ENCODE data around the gene BLOC1S5. TPM values are rescaled to one million over a fixed set of nuclear protein-coding genes. Genes with fewer than 3 reads are reported as not detected.
A peak's percentile ranks its signal among the peaks of the same experiment; 100 is the strongest.
"Not testable (repeated sequence)": the region's sequence is repeated elsewhere in the genome, so short reads cannot be mapped to it uniquely, and the experiment has no call there.

The BLOC1S5 gene
- total RNA-seq, 1 experiment from 2014 or later: 9.1 TPM

- peak; percentile 82 for ATAC-seq
- no peaks in the 10 kb centered on the region for H3K9me3 ChIP-seq (ENCODE audit: low read length)
- DNase-seq: peak; percentile 60
- CTCF ChIA-PET: interaction anchor here (0.7 to 1.2 kb wide), 4 partner anchors 13 to 67 kb away, joined by 3 to 5 read pairs (median 4); no protein-coding TSS in a partner anchor
- H3K27ac ChIP-seq (ENCODE audit: low read length): no peak overlapping the region
- no peaks in the 10 kb centered on the region for H3K4me1 ChIP-seq (ENCODE audit: insufficient read depth, low read length)
- no peak overlapping the region for H3K9ac ChIP-seq (ENCODE audit: low read length)
- POLR2A ChIA-PET (ENCODE audit: unreplicated experiment): no interaction called here
- H4K20me1 ChIP-seq (ENCODE audit: low read length): no peaks in the 10 kb centered on the region
- no peak overlapping the region for H2AFZ ChIP-seq (ENCODE audit: low read length)
- H3K4me2 ChIP-seq (ENCODE audit: low read length): no peak overlapping the region
- BruUV-seq (replicated peaks): no TSS peak
- intact Hi-C loops (cut with micrococcal nuclease): loop anchor here (2.0 to 5.0 kb wide), 4 partner anchors 39 to 270 kb away; no protein-coding TSS in a partner anchor
- no peaks in the 10 kb centered on the region for H3K79me2 ChIP-seq (ENCODE audit: low read length)
- no peak for TF ChIP-seq EZH2phosphoT487 (IDR thresholded peaks at IDR 0.05; ENCODE audit: borderline replicate concordance, low read length)
- TF ChIP-seq CTCF (conservative IDR thresholded peaks at IDR 0.05; ENCODE audit: low read depth, low read length): peak; percentile 88
- no peaks in the 10 kb centered on the region for H3K36me3 ChIP-seq (ENCODE audit: low read depth, low read length)
- no peaks in the 10 kb centered on the region for H3K27me3 ChIP-seq (ENCODE audit: low read length)
- no peaks in the 10 kb centered on the region for H3K9me2 ChIP-seq (replicated peaks; ENCODE audit: low read length)
- no peak overlapping the region for H3K4me3 ChIP-seq (ENCODE audit: low read length)
- no peaks in the 10 kb centered on the region for H3F3A ChIP-seq (ENCODE audit: low read length, unreplicated experiment)
Measured at GRCh38 chr6:7992002-7992815, 72.0 kb downstream of the BLOC1S5 start.

GRCh38 chr6:7991536-7991935, 72.7 kb downstream of the BLOC1S5 start:
- Histone ChIP-seq H3K9me3 (ENCODE audit: low read length) (no peaks in the 10 kb centered on the region), H3K79me2 (ENCODE audit: low read length) (no peaks in the 10 kb centered on the region), H3K27ac (ENCODE audit: low read length) (no peak overlapping the region), H3K9me2 (replicated peaks; ENCODE audit: low read length) (no peaks in the 10 kb centered on the region), H3K36me3 (ENCODE audit: low read depth, low read length) (no peaks in the 10 kb centered on the region), H3K9ac (ENCODE audit: low read length) (no peak overlapping the region), H3K27me3 (ENCODE audit: low read length) (no peaks in the 10 kb centered on the region), H3F3A (ENCODE audit: low read length, unreplicated experiment) (no peaks in the 10 kb centered on the region), H3K4me2 (ENCODE audit: low read length) (no peak overlapping the region), H4K20me1 (ENCODE audit: low read length) (no peaks in the 10 kb centered on the region), H3K4me1 (ENCODE audit: insufficient read depth, low read length) (no peaks in the 10 kb centered on the region), H3K4me3 (ENCODE audit: low read length) (no peak overlapping the region), H2AFZ (ENCODE audit: low read length) (no peak overlapping the region)
- POLR2A ChIA-PET (ENCODE audit: unreplicated experiment): no interaction called here
- no peak for DNase-seq
- no TSS peak for BruUV-seq (replicated peaks)
- CTCF ChIA-PET: no interaction called here
- ATAC-seq: peak; percentile 45; the same call in 1 of the 2 replicates
- TF ChIP-seq CTCF (conservative IDR thresholded peaks at IDR 0.05; ENCODE audit: low read depth, low read length) (no peak), EZH2phosphoT487 (IDR thresholded peaks at IDR 0.05; ENCODE audit: borderline replicate concordance, low read length) (no peak), EZH2 (IDR thresholded peaks at IDR 0.05; ENCODE audit: low read length, unreplicated experiment) (no peak)
- intact Hi-C loops (cut with micrococcal nuclease): loop anchor here (5.0 kb wide), 2 partner anchors 84 to 269 kb away; no protein-coding TSS in a partner anchor

- H3K9me3 ChIP-seq (ENCODE audit: low read length): no peaks in the 10 kb centered on the region
- TF ChIP-seq EZH2 (IDR thresholded peaks at IDR 0.05; ENCODE audit: low read length, unreplicated experiment) (no peak), EZH2phosphoT487 (IDR thresholded peaks at IDR 0.05; ENCODE audit: borderline replicate concordance, low read length) (no peak), CTCF (conservative IDR thresholded peaks at IDR 0.05; ENCODE audit: low read depth, low read length) (no peak)
- BruUV-seq (replicated peaks): no TSS peak
- H3K4me2 ChIP-seq (ENCODE audit: low read length): no peak overlapping the region
- H3K27me3 ChIP-seq (ENCODE audit: low read length): no peaks in the 10 kb centered on the region
- no peaks in the 10 kb centered on the region for H3K9me2 ChIP-seq (replicated peaks; ENCODE audit: low read length)
- intact Hi-C loops (cut with micrococcal nuclease): no loop called here
- no peak overlapping the region for H3K9ac ChIP-seq (ENCODE audit: low read length)
- peaks cover 4% of the 10 kb centered on the region; the same call in 1 of the 2 replicates for H3K4me1 ChIP-seq (ENCODE audit: insufficient read depth, low read length)
- DNase-seq (no peak), ATAC-seq (no peak)
- POLR2A ChIA-PET (ENCODE audit: unreplicated experiment): no interaction called here
- no peak overlapping the region for H3K4me3 ChIP-seq (ENCODE audit: low read length)
- H3K27ac ChIP-seq (ENCODE audit: low read length): no peak overlapping the region
- H4K20me1 ChIP-seq (ENCODE audit: low read length): no peaks in the 10 kb centered on the region
- CTCF ChIA-PET: interaction anchor here (0.7 kb wide), 1 partner anchor 206 kb away, joined by 3 read pairs; no protein-coding TSS in a partner anchor
- H3F3A ChIP-seq (ENCODE audit: low read length, unreplicated experiment): no peaks in the 10 kb centered on the region
- H3K79me2 ChIP-seq (ENCODE audit: low read length): no peaks in the 10 kb centered on the region
- no peaks in the 10 kb centered on the region for H3K36me3 ChIP-seq (ENCODE audit: low read depth, low read length)
- H2AFZ ChIP-seq (ENCODE audit: low read length): no peak overlapping the region
Measured at GRCh38 chr6:7986219-7986618, 78.0 kb downstream of the BLOC1S5 start.

GRCh38 chr6:7983967-7984366, 80.2 kb downstream of the BLOC1S5 start:
- intact Hi-C loops (cut with micrococcal nuclease); H3K9me3 ChIP-seq (ENCODE audit: low read length); H3K9me2 ChIP-seq (replicated peaks; ENCODE audit: low read length); H3K4me2 ChIP-seq (ENCODE audit: low read length); H3K79me2 ChIP-seq (ENCODE audit: low read length); BruUV-seq (replicated peaks); H3K27ac ChIP-seq (ENCODE audit: low read length); H3K27me3 ChIP-seq (ENCODE audit: low read length); H3F3A ChIP-seq (ENCODE audit: low read length, unreplicated experiment); H3K4me3 ChIP-seq (ENCODE audit: low read length); H3K36me3 ChIP-seq (ENCODE audit: low read depth, low read length); POLR2A ChIA-PET (ENCODE audit: unreplicated experiment); H3K4me1 ChIP-seq (ENCODE audit: insufficient read depth, low read length); CTCF ChIA-PET; H3K9ac ChIP-seq (ENCODE audit: low read length); H2AFZ ChIP-seq (ENCODE audit: low read length); H4K20me1 ChIP-seq (ENCODE audit: low read length): not testable (repeated sequence)
- DNase-seq (peak; percentile 31), ATAC-seq (peak; percentile 70)
